Measurements from ENCODE around the gene ASH1L. TPM values are rescaled to one million over a fixed set of nuclear protein-coding genes. Genes with fewer than 3 reads are reported as not detected.

Gene ASH1L
- total RNA-seq, 1 donor from 2014 or later = 36.0 TPM

- no peak for TF ChIP-seq CTCF (IDR thresholded peaks at IDR 0.05)
- H3K9me3 Mint-ChIP-seq (ENCODE audit: low read depth) = no peaks in the 10 kb centered on the region
- peak overlapping the region; percentile 65 for H3K27ac Mint-ChIP-seq (ENCODE audit: unreplicated experiment)
- no peak overlapping the region for H3K4me3 Mint-ChIP-seq (ENCODE audit: unreplicated experiment)
- H3K36me3 Mint-ChIP-seq (ENCODE audit: low read depth) = no peaks in the 10 kb centered on the region
- H3K4me1 Mint-ChIP-seq (ENCODE audit: low read depth) = peaks cover 42% of the 10 kb centered on the region
- no peaks in the 10 kb centered on the region for H3K27me3 Mint-ChIP-seq (ENCODE audit: low read depth)
- DNase-seq (ENCODE audit: low spot score) = no peak
Measured at GRCh38 chr1:155304558-155305063, 258.0 kb downstream of the ASH1L start.

GRCh38 chr1:155301342-155301841 lies 261.2 kb downstream of the ASH1L start, which contains the start of gene PKLR:
Gene PKLR, minus strand, starts transcription at chr1:155301438. Its CDS starts 43 bp downstream, at chr1:155301395.
- Mint-ChIP-seq H3K36me3 (ENCODE audit: low read depth) (no peaks in the 10 kb centered on the region), H3K27ac (ENCODE audit: unreplicated experiment) (no peak within 1 kb of the TSS), H3K4me3 (ENCODE audit: unreplicated experiment) (no peak within 1 kb of the TSS), H3K9me3 (ENCODE audit: low read depth) (no peaks in the 10 kb centered on the region), H3K4me1 (ENCODE audit: low read depth) (peaks cover 22% of the 10 kb centered on the region), H3K27me3 (ENCODE audit: low read depth) (peaks cover 4% of the 10 kb centered on the region)
- no peak for TF ChIP-seq CTCF (IDR thresholded peaks at IDR 0.05)
- no peak for DNase-seq (ENCODE audit: low spot score)

GRCh38 chr1:155300553-155301329 lies 261.9 kb downstream of the ASH1L start:
- TF ChIP-seq CTCF (IDR thresholded peaks at IDR 0.05) = no peak
- H3K27me3 Mint-ChIP-seq (ENCODE audit: low read depth) = peaks cover 4% of the 10 kb centered on the region
- no peaks in the 10 kb centered on the region for H3K36me3 Mint-ChIP-seq (ENCODE audit: low read depth)
- DNase-seq (ENCODE audit: low spot score) = no peak
- H3K4me1 Mint-ChIP-seq (ENCODE audit: low read depth) = peaks cover 15% of the 10 kb centered on the region
- no peak overlapping the region for H3K4me3 Mint-ChIP-seq (ENCODE audit: unreplicated experiment)
- no peaks in the 10 kb centered on the region for H3K9me3 Mint-ChIP-seq (ENCODE audit: low read depth)
- no peak overlapping the region for H3K27ac Mint-ChIP-seq (ENCODE audit: unreplicated experiment)

- no peak for DNase-seq (ENCODE audit: low spot score)
- no peaks in the 10 kb centered on the region for H3K9me3 Mint-ChIP-seq (ENCODE audit: low read depth)
- H3K4me3 Mint-ChIP-seq (ENCODE audit: unreplicated experiment) = no peak overlapping the region
- no peaks in the 10 kb centered on the region for H3K36me3 Mint-ChIP-seq (ENCODE audit: low read depth)
- no peak overlapping the region for H3K27ac Mint-ChIP-seq (ENCODE audit: unreplicated experiment)
- TF ChIP-seq CTCF (IDR thresholded peaks at IDR 0.05) = no peak
- peaks cover 4% of the 10 kb centered on the region for H3K27me3 Mint-ChIP-seq (ENCODE audit: low read depth)
- H3K4me1 Mint-ChIP-seq (ENCODE audit: low read depth) = peaks cover 8% of the 10 kb centered on the region
Measured at GRCh38 chr1:155300024-155300423, 262.6 kb downstream of the ASH1L start.

- peaks cover 4% of the 10 kb centered on the region for H3K27me3 Mint-ChIP-seq (ENCODE audit: low read depth)
Measured at GRCh38 chr1:155297384-155297783, 265.2 kb downstream of the ASH1L start.

More at GRCh38 chr1:155297384-155297783, 265.2 kb downstream of the ASH1L start:
- no peak for TF ChIP-seq CTCF (IDR thresholded peaks at IDR 0.05)
- H3K4me1 Mint-ChIP-seq (ENCODE audit: low read depth) = no peaks in the 10 kb centered on the region
- H3K27ac Mint-ChIP-seq (ENCODE audit: unreplicated experiment) = no peak overlapping the region
- H3K9me3 Mint-ChIP-seq (ENCODE audit: low read depth) = no peaks in the 10 kb centered on the region
- no peak for DNase-seq (ENCODE audit: low spot score)
- no peaks in the 10 kb centered on the region for H3K36me3 Mint-ChIP-seq (ENCODE audit: low read depth)
- no peak overlapping the region for H3K4me3 Mint-ChIP-seq (ENCODE audit: unreplicated experiment)
